ENCODE measurements around the gene STH. TPM values are rescaled to one million over a fixed set of nuclear protein-coding genes. Genes with fewer than 3 reads are reported as not detected.

Gene STH
- total RNA-seq, 1 donor from 2014 or later = not detected

GRCh38 chr17:45971698-45972141 lies 27.3 kb upstream of the STH start:
- no peak overlapping the region for H3K9ac ChIP-seq
- no peak overlapping the region for H3K27ac ChIP-seq
- H3F3A ChIP-seq (ENCODE audit: low read depth) = no peaks in the 10 kb centered on the region
- Mint-ChIP-seq H3K27ac (no peak overlapping the region), H3K36me3 (no peaks in the 10 kb centered on the region), H3K9me3 (no peaks in the 10 kb centered on the region), H3K4me3 (no peak overlapping the region), H3K4me1 (no peaks in the 10 kb centered on the region), H3K27me3 (ENCODE audit: insufficient read depth, low read depth) (peaks cover 4% of the 10 kb centered on the region)
- H3K36me3 ChIP-seq = no peaks in the 10 kb centered on the region
- no peaks in the 10 kb centered on the region for H4K20me1 ChIP-seq (ENCODE audit: low read depth)
- H3K4me1 ChIP-seq = no peaks in the 10 kb centered on the region
- no peak for TF ChIP-seq EZH2phosphoT487 (IDR thresholded peaks at IDR 0.05)
- TF ChIP-seq CTCF (IDR thresholded peaks at IDR 0.05) = peak; percentile 59
- TF ChIP-seq EZH2 (IDR thresholded peaks at IDR 0.05) = no peak
- H3K4me3 ChIP-seq = no peak overlapping the region
- no peaks in the 10 kb centered on the region for H3K79me2 ChIP-seq (ENCODE audit: low read depth)
- H3K9me3 ChIP-seq (ENCODE audit: low read depth) = no peaks in the 10 kb centered on the region
- DNase-seq (ENCODE audit: low spot score) = peak; percentile 42
- H3K27me3 ChIP-seq = no peaks in the 10 kb centered on the region
- peak overlapping the region; percentile 68 for H2AFZ ChIP-seq (replicated peaks)
- H3K4me2 ChIP-seq = no peak overlapping the region

- Histone ChIP-seq H3K9ac (no peak overlapping the region), H3K79me2 (ENCODE audit: low read depth) (no peaks in the 10 kb centered on the region), H3K9me3 (ENCODE audit: low read depth) (no peaks in the 10 kb centered on the region), H3K27me3 (no peaks in the 10 kb centered on the region), H3K4me2 (no peak overlapping the region), H3K36me3 (no peaks in the 10 kb centered on the region), H3K4me1 (no peaks in the 10 kb centered on the region), H3K4me3 (no peak overlapping the region), H4K20me1 (ENCODE audit: low read depth) (no peaks in the 10 kb centered on the region), H3F3A (ENCODE audit: low read depth) (no peaks in the 10 kb centered on the region), H3K27ac (no peak overlapping the region), H2AFZ (replicated peaks) (no peak overlapping the region)
- H3K27ac Mint-ChIP-seq = no peak overlapping the region
- peaks cover 2% of the 10 kb centered on the region for H3K27me3 Mint-ChIP-seq (ENCODE audit: insufficient read depth, low read depth)
- H3K36me3 Mint-ChIP-seq = no peaks in the 10 kb centered on the region
- no peaks in the 10 kb centered on the region for H3K9me3 Mint-ChIP-seq
- H3K4me3 Mint-ChIP-seq = no peak overlapping the region
- DNase-seq (ENCODE audit: low spot score) = no peak
- no peaks in the 10 kb centered on the region for H3K4me1 Mint-ChIP-seq
- no peak for TF ChIP-seq EZH2 (IDR thresholded peaks at IDR 0.05)
- no peak for TF ChIP-seq EZH2phosphoT487 (IDR thresholded peaks at IDR 0.05)
- no peak for TF ChIP-seq CTCF (IDR thresholded peaks at IDR 0.05)
Measured at GRCh38 chr17:45972531-45972930, 26.5 kb upstream of the STH start.

GRCh38 chr17:45973099-45973780 lies 25.8 kb upstream of the STH start:
- Histone ChIP-seq H3K9ac (no peak overlapping the region), H3K4me2 (no peak overlapping the region), H3K27ac (no peak overlapping the region), H3F3A (ENCODE audit: low read depth) (no peaks in the 10 kb centered on the region), H4K20me1 (ENCODE audit: low read depth) (no peaks in the 10 kb centered on the region), H3K36me3 (no peaks in the 10 kb centered on the region), H3K4me3 (no peak overlapping the region), H3K27me3 (no peaks in the 10 kb centered on the region), H3K4me1 (no peaks in the 10 kb centered on the region), H2AFZ (replicated peaks) (no peak overlapping the region), H3K9me3 (ENCODE audit: low read depth) (no peaks in the 10 kb centered on the region), H3K79me2 (ENCODE audit: low read depth) (no peaks in the 10 kb centered on the region)
- Mint-ChIP-seq H3K27ac (no peak overlapping the region), H3K27me3 (ENCODE audit: insufficient read depth, low read depth) (no peaks in the 10 kb centered on the region), H3K4me3 (no peak overlapping the region), H3K4me1 (peaks cover 2% of the 10 kb centered on the region), H3K9me3 (no peaks in the 10 kb centered on the region), H3K36me3 (no peaks in the 10 kb centered on the region)
- DNase-seq (ENCODE audit: low spot score) = no peak
- TF ChIP-seq EZH2 (IDR thresholded peaks at IDR 0.05) = no peak
- TF ChIP-seq EZH2phosphoT487 (IDR thresholded peaks at IDR 0.05) = no peak
- TF ChIP-seq CTCF (IDR thresholded peaks at IDR 0.05) = no peak

Data from neural progenitor cell (in vitro differentiated cells).